Measurements from ENCODE around the gene RPL10A. TPM values are rescaled to one million over a fixed set of nuclear protein-coding genes. Genes with fewer than 3 reads are reported as not detected.

The RPL10A gene
- total RNA-seq, 2 donors from 2014 or later: 998 to 1,213 TPM

- DNase-seq: no peak
- Histone ChIP-seq H3K27ac (no peak overlapping the region), H3K36me3 (no peaks in the 10 kb centered on the region), H3K27me3 (no peaks in the 10 kb centered on the region), H3K4me3 (no peak overlapping the region), H3K4me1 (peaks cover 6% of the 10 kb centered on the region), H3K9ac (ENCODE audit: low read depth in 2 of 2, low read length in 2 of 2) (no peak overlapping the region), H3K9me3 (no peaks in the 10 kb centered on the region)
- intact Hi-C loops (cut with DNase I): no loop called here
- no peak for TF ChIP-seq CTCF (IDR thresholded peaks at IDR 0.05)
Measured at GRCh38 chr6:35454391-35455110, 13.7 kb upstream of the RPL10A start.

- Histone ChIP-seq H3K9me3 (no peaks in the 10 kb centered on the region), H3K9ac (ENCODE audit: low read depth in 2 of 2, low read length in 2 of 2) (no peak overlapping the region), H3K4me3 (no peak overlapping the region), H3K27ac (no peak overlapping the region), H3K36me3 (no peaks in the 10 kb centered on the region), H3K27me3 (no peaks in the 10 kb centered on the region), H3K4me1 (no peaks in the 10 kb centered on the region)
- intact Hi-C loops (cut with DNase I): no loop called here
- DNase-seq: no peak
- TF ChIP-seq CTCF (IDR thresholded peaks at IDR 0.05): no peak
Measured at GRCh38 chr6:35457907-35458306, 10.3 kb upstream of the RPL10A start.

- Histone ChIP-seq H3K9me3 (no peaks in the 10 kb centered on the region), H3K4me1 (no peaks in the 10 kb centered on the region), H3K9ac (ENCODE audit: low read depth in 2 of 2, low read length in 2 of 2) (no peak overlapping the region), H3K36me3 (no peaks in the 10 kb centered on the region), H3K27me3 (no peaks in the 10 kb centered on the region), H3K27ac (no peak overlapping the region), H3K4me3 (no peak overlapping the region)
- no peak for DNase-seq
- TF ChIP-seq CTCF (IDR thresholded peaks at IDR 0.05): no peak
- intact Hi-C loops (cut with DNase I): no loop called here
Measured at GRCh38 chr6:35461270-35461669, 6.9 kb upstream of the RPL10A start.

- no peak overlapping the region for H3K27ac ChIP-seq
- DNase-seq: no peak
- H3K9ac ChIP-seq (ENCODE audit: low read depth in 2 of 2, low read length in 2 of 2): no peak overlapping the region
- no peaks in the 10 kb centered on the region for H3K27me3 ChIP-seq
- intact Hi-C loops (cut with DNase I): no loop called here
- H3K36me3 ChIP-seq: no peaks in the 10 kb centered on the region
- H3K4me1 ChIP-seq: no peaks in the 10 kb centered on the region
- H3K4me3 ChIP-seq: no peak overlapping the region
- H3K9me3 ChIP-seq: no peaks in the 10 kb centered on the region
- TF ChIP-seq CTCF (IDR thresholded peaks at IDR 0.05): no peak
Measured at GRCh38 chr6:35463292-35463691, 4.9 kb upstream of the RPL10A start.

GRCh38 chr6:35465646-35466045 lies 2.6 kb upstream of the RPL10A start:
- Histone ChIP-seq H3K36me3 (no peaks in the 10 kb centered on the region), H3K4me1 (no peaks in the 10 kb centered on the region), H3K4me3 (no peak overlapping the region), H3K27me3 (no peaks in the 10 kb centered on the region), H3K27ac (no peak overlapping the region), H3K9me3 (no peaks in the 10 kb centered on the region), H3K9ac (ENCODE audit: low read depth in 2 of 2, low read length in 2 of 2) (no peak overlapping the region)
- intact Hi-C loops (cut with DNase I): no loop called here
- no peak for TF ChIP-seq CTCF (IDR thresholded peaks at IDR 0.05)
- DNase-seq: no peak
